Inflammatory macrophage treated with lipopolysaccharide for 1 hour (primary cell): ENCODE data around the gene KCNJ5.

Source experiments
- DNase-seq, 2 donors: peaks; one replicate each; pipeline ENCODE4 v3.0.0-alpha.2; 2020 to 2022

The KCNJ5 gene

GRCh38 chr11:128936606-128937251 is 45.6 kb downstream of the KCNJ5 start:
- no peak for DNase-seq

- no peak for DNase-seq
Observed at GRCh38 chr11:128937480-128937879, 46.3 kb downstream of the KCNJ5 start.

- no peak for DNase-seq
Observed at GRCh38 chr11:128938156-128938885, 47.2 kb downstream of the KCNJ5 start.

- no peak for DNase-seq
Observed at GRCh38 chr11:128939591-128939990, 48.4 kb downstream of the KCNJ5 start.

- DNase-seq = no peak
Observed at GRCh38 chr11:128940156-128940555, 49.0 kb downstream of the KCNJ5 start.

- no peak for DNase-seq
Observed at GRCh38 chr11:128940603-128941002, 49.4 kb downstream of the KCNJ5 start.

- peak in 1 of 2 donors; percentile 22 for DNase-seq
Observed at GRCh38 chr11:128941110-128941509, 50.0 kb downstream of the KCNJ5 start.

- no peak for DNase-seq
Observed at GRCh38 chr11:128941573-128942271, 50.6 kb downstream of the KCNJ5 start.

GRCh38 chr11:128942272-128942612 is 51.1 kb downstream of the KCNJ5 start:
- no peak for DNase-seq

- no peak for DNase-seq
Observed at GRCh38 chr11:128942817-128943427, 51.8 kb downstream of the KCNJ5 start, which contains the start of gene TP53AIP1. TSS of gene TP53AIP1 (minus strand) at chr11:128942871. CDS start at chr11:128937818, 5,053 bp downstream.

GRCh38 chr11:128943428-128943976 is 52.3 kb downstream of the KCNJ5 start:
- no peak for DNase-seq

- no peak for DNase-seq
Observed at GRCh38 chr11:128946648-128947047, 55.5 kb downstream of the KCNJ5 start.

- no peak for DNase-seq
Observed at GRCh38 chr11:128947773-128948172, 56.6 kb downstream of the KCNJ5 start.

- no peak for DNase-seq
Observed at GRCh38 chr11:128948583-128948982, 57.4 kb downstream of the KCNJ5 start.

GRCh38 chr11:128949791-128950454 is 58.8 kb downstream of the KCNJ5 start:
- no peak for DNase-seq

- no peak for DNase-seq
Observed at GRCh38 chr11:128953151-128953550, 62.0 kb downstream of the KCNJ5 start.

- peak; percentile 4 to 37 for DNase-seq
Observed at GRCh38 chr11:128955636-128956035, 64.5 kb downstream of the KCNJ5 start.

GRCh38 chr11:128956401-128957201 is 65.4 kb downstream of the KCNJ5 start:
- DNase-seq = peak; percentile 66 to 91

GRCh38 chr11:128957202-128957482 is 66.0 kb downstream of the KCNJ5 start:
- DNase-seq = no peak

- DNase-seq = no peak
Observed at GRCh38 chr11:128961645-128962044, 70.5 kb downstream of the KCNJ5 start.

- no peak for DNase-seq
Observed at GRCh38 chr11:128962896-128963295, 71.7 kb downstream of the KCNJ5 start.

- no peak for DNase-seq
Observed at GRCh38 chr11:128963744-128964325, 72.7 kb downstream of the KCNJ5 start.
